DND-41 (cell line): ENCODE results near the gene ADCYAP1.

Experiments
- ATAC-seq: fragments of 200-7000 bp; cut with Tn5 transposase; 3 replicates; pipeline ENCODE4 v1.9.1; 2021; ENCODE audit warnings: low read depth; ENCODE audit not compliant: insufficient read depth
- DNase-seq: peaks from one replicate; pipeline ENCODE4 v3.0.0-alpha.2; 2020
- H2AFZ ChIP-seq: 2 replicates; pipeline ENCODE4 v1.6.0; 2012; ENCODE audit warnings: low read depth, low read length
- H3K27ac ChIP-seq: 2 replicates; pipeline ENCODE4 v1.5.1; 2012; ENCODE audit warnings: low read length, inconsistent platforms
- H3K27me3 ChIP-seq: fragments of 200-600 bp; sonication (generic); 2 replicates; pipeline ENCODE4 v1.6.0; 2012; ENCODE audit warnings: low read length, mild to moderate bottlenecking, inconsistent platforms; ENCODE audit not compliant: insufficient read depth, poor library complexity
- H3K36me3 ChIP-seq: 2 replicates; pipeline ENCODE4 v1.5.1; 2012; ENCODE audit warnings: low read length, inconsistent platforms; ENCODE audit not compliant: insufficient read depth
- H3K4me1 ChIP-seq: 2 replicates; pipeline ENCODE4 v1.5.1; 2012; ENCODE audit warnings: mild to moderate bottlenecking, low read length; ENCODE audit not compliant: insufficient read depth
- H3K4me2 ChIP-seq: 2 replicates; pipeline ENCODE4 v1.6.0; 2012; ENCODE audit warnings: mild to moderate bottlenecking, moderate library complexity, low read length, inconsistent platforms; ENCODE audit not compliant: insufficient read depth
- H3K4me3 ChIP-seq, 2 experiments: fragments of 200-600 bp in 1 of 2; shearing (Covaris generic) in 1 of 2; 2 replicates each; pipeline ENCODE4 v1.5.1; 2012 to 2016; ENCODE audit warnings: inconsistent platforms in 2 of 2, low read length in 2 of 2, mild to moderate bottlenecking in 2 of 2, low read depth in 1 of 2, moderate library complexity in 1 of 2
- H3K79me2 ChIP-seq: 2 replicates; pipeline ENCODE4 v1.6.0; 2012; ENCODE audit warnings: low read length, inconsistent platforms; ENCODE audit not compliant: insufficient read depth
- H3K9ac ChIP-seq: 2 replicates; pipeline ENCODE4 v1.6.0; 2012; ENCODE audit warnings: low read depth, mild to moderate bottlenecking, inconsistent platforms, low read length, moderate library complexity
- H3K9me3 ChIP-seq: 2 replicates; pipeline ENCODE4 v1.5.1; 2012; ENCODE audit warnings: low read length, moderate library complexity, mild to moderate bottlenecking, inconsistent platforms; ENCODE audit not compliant: insufficient read depth, severe bottlenecking
- H4K20me1 ChIP-seq: 2 replicates; pipeline ENCODE4 v1.6.0; 2012; ENCODE audit warnings: low read length; ENCODE audit not compliant: insufficient read depth
- EZH2 ChIP-seq: IDR thresholded peaks from 3 replicates; pipeline ENCODE4 v1.6.1; 2012; ENCODE audit warnings: borderline replicate concordance, low read depth, mild to moderate bottlenecking, moderate library complexity, low read length, inconsistent platforms; ENCODE audit not compliant: severe bottlenecking
- TF ChIP-seq, protein P1 (sequence below): IDR thresholded peaks from 2 replicates; pipeline ENCODE4 v1.5.1; 2012; ENCODE audit warnings: borderline replicate concordance, low read length, moderate library complexity, mild to moderate bottlenecking; ENCODE audit not compliant: poor library complexity, severe bottlenecking; ENCODE audit errors: extremely low read depth

ADCYAP1 gene

GRCh38 chr18:907885-908757 is 3.5 kb downstream of the ADCYAP1 start:
- Histone ChIP-seq H3K9ac (no peak overlapping the region), H3K4me3 (no peak overlapping the region), H3K4me2 (no peak overlapping the region), H3K4me1 (peaks cover 29% of the 10 kb centered on the region), H3K9me3 (no peaks in the 10 kb centered on the region), H3K27ac (no peak overlapping the region), H3K36me3 (no peaks in the 10 kb centered on the region), H2AFZ (no peak overlapping the region), H3K79me2 (no peaks in the 10 kb centered on the region), H4K20me1 (no peaks in the 10 kb centered on the region), H3K27me3 (no peaks in the 10 kb centered on the region)
- ATAC-seq: no peak
- no peak for DNase-seq
- no peak for TF ChIP-seq EZH2

GRCh38 chr18:908758-909724 is 4.4 kb downstream of the ADCYAP1 start:
- Histone ChIP-seq H3K36me3 (no peaks in the 10 kb centered on the region), H3K4me3 (no peak overlapping the region), H2AFZ (no peak overlapping the region), H3K4me1 (peaks cover 29% of the 10 kb centered on the region), H3K79me2 (no peaks in the 10 kb centered on the region), H3K9me3 (no peaks in the 10 kb centered on the region), H3K27ac (no peak overlapping the region), H3K27me3 (no peaks in the 10 kb centered on the region), H3K4me2 (no peak overlapping the region), H4K20me1 (no peaks in the 10 kb centered on the region), H3K9ac (no peak overlapping the region)
- no peak for DNase-seq
- TF ChIP-seq EZH2: no peak
- TF ChIP-seq, protein P1, sequence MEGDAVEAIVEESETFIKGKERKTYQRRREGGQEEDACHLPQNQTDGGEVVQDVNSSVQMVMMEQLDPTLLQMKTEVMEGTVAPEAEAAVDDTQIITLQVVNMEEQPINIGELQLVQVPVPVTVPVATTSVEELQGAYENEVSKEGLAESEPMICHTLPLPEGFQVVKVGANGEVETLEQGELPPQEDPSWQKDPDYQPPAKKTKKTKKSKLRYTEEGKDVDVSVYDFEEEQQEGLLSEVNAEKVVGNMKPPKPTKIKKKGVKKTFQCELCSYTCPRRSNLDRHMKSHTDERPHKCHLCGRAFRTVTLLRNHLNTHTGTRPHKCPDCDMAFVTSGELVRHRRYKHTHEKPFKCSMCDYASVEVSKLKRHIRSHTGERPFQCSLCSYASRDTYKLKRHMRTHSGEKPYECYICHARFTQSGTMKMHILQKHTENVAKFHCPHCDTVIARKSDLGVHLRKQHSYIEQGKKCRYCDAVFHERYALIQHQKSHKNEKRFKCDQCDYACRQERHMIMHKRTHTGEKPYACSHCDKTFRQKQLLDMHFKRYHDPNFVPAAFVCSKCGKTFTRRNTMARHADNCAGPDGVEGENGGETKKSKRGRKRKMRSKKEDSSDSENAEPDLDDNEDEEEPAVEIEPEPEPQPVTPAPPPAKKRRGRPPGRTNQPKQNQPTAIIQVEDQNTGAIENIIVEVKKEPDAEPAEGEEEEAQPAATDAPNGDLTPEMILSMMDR: no peak
- ATAC-seq: no peak

- H3K36me3 ChIP-seq: no peaks in the 10 kb centered on the region
- peak overlapping the region; percentile 55 for H3K4me2 ChIP-seq
- no peak for TF ChIP-seq EZH2
- TF ChIP-seq, protein P1: no peak
- no peaks in the 10 kb centered on the region for H3K27me3 ChIP-seq
- H3K9me3 ChIP-seq: no peaks in the 10 kb centered on the region
- H3K4me1 ChIP-seq: peaks cover 29% of the 10 kb centered on the region
- 0 out of 2 replicates have a peak overlapping the region, but pooled peaks have one; percentile 16 for H3K9ac ChIP-seq
- H3K27ac ChIP-seq: peak overlapping the region; percentile 70
- H2AFZ ChIP-seq: no peak overlapping the region
- no peaks in the 10 kb centered on the region for H3K79me2 ChIP-seq
- DNase-seq (no peak), ATAC-seq (no peak)
- H3K4me3 ChIP-seq: no peak overlapping the region
- H4K20me1 ChIP-seq: no peaks in the 10 kb centered on the region
Measured at GRCh38 chr18:910247-910646, 5.6 kb downstream of the ADCYAP1 start.
